DMS53 (cell line): Measurements from ENCODE around the gene ACADL.
"Not testable (repeated sequence)": the region's sequence is repeated elsewhere in the genome, so short reads cannot be mapped to it uniquely, and the experiment has no call there.

Source experiments
- DNase-seq: peaks from one replicate; lab custom pipeline; 2025; lab: John Stamatoyannopoulos, UW

ACADL gene

GRCh38 chr2:210199854-210200253 lies 25.4 kb downstream of the ACADL start:
- DNase-seq: peak; percentile 65

- peak; percentile 63 for DNase-seq
Observed at GRCh38 chr2:210199186-210199765, 26.0 kb downstream of the ACADL start.

- peak; percentile 30 for DNase-seq
Observed at GRCh38 chr2:210198326-210198725, 26.9 kb downstream of the ACADL start.

GRCh38 chr2:210197720-210198119 lies 27.5 kb downstream of the ACADL start:
- DNase-seq: no peak

GRCh38 chr2:210195101-210195852 lies 30.0 kb downstream of the ACADL start:
- DNase-seq: peak; percentile 79

- DNase-seq: no peak
Observed at GRCh38 chr2:210190345-210190744, 34.9 kb downstream of the ACADL start.

GRCh38 chr2:210189452-210190138 lies 35.7 kb downstream of the ACADL start:
- peak; percentile 64 for DNase-seq

GRCh38 chr2:210188755-210189154 lies 36.5 kb downstream of the ACADL start:
- no peak for DNase-seq

- DNase-seq: no peak
Observed at GRCh38 chr2:210188190-210188589, 37.1 kb downstream of the ACADL start.

- not testable (repeated sequence) for DNase-seq
Observed at GRCh38 chr2:210183936-210184335, 41.3 kb downstream of the ACADL start.

GRCh38 chr2:210181606-210182088 lies 43.6 kb downstream of the ACADL start:
- peak; percentile 83 for DNase-seq

- not testable (repeated sequence) for DNase-seq
Observed at GRCh38 chr2:210181033-210181605, 44.1 kb downstream of the ACADL start.

GRCh38 chr2:210180477-210180876 lies 44.8 kb downstream of the ACADL start:
- no peak for DNase-seq

GRCh38 chr2:210179351-210179990 lies 45.8 kb downstream of the ACADL start:
- no peak for DNase-seq

- no peak for DNase-seq
Observed at GRCh38 chr2:210177769-210178168, 47.5 kb downstream of the ACADL start.

GRCh38 chr2:210177115-210177514 lies 48.1 kb downstream of the ACADL start:
- DNase-seq: not testable (repeated sequence)

- DNase-seq: no peak
Observed at GRCh38 chr2:210174086-210174485, 51.2 kb downstream of the ACADL start.

GRCh38 chr2:210172219-210172575 lies 53.0 kb downstream of the ACADL start:
- DNase-seq: no peak

- DNase-seq: peak; percentile 99
Observed at GRCh38 chr2:210171309-210172218, 53.7 kb downstream of the ACADL start, which contains the start of gene KANSL1L. Gene KANSL1L (minus strand): TSS chr2:210171409. CDS start chr2:210154582, 16,827 bp downstream.

- DNase-seq: peak; percentile 98
Observed at GRCh38 chr2:210170446-210171303, 54.6 kb downstream of the ACADL start.
